GM23338 (cell line): ENCODE data around the gene HOXD9. TPM values are rescaled to one million over a fixed set of nuclear protein-coding genes. Genes with fewer than 3 reads are reported as not detected.

Experiments
- ATAC-seq: fragments of 200-7000 bp; cut with Tn5 transposase; 3 replicates; pipeline ENCODE4 v1.9.1; 2020
- DNase-seq: peaks from one replicate; pipeline ENCODE4 v3.0.0-alpha.2; 2015; ENCODE audit warnings: low spot score
- H2AFZ ChIP-seq: fragments of 200-600 bp; sonication (generic); 2 replicates; pipeline ENCODE4 v1.8.0; 2016; ENCODE audit warnings: antibody characterized with exemption, mild to moderate bottlenecking, moderate library complexity
- H3F3A ChIP-seq: fragments of 200-600 bp; sonication (generic); replicated peaks from 2 replicates; pipeline ENCODE4 v1.8.0; 2017; ENCODE audit warnings: antibody characterized with exemption, mixed run types, low read depth
- H3K27ac ChIP-seq: fragments of 200-600 bp; sonication (generic); 2 replicates; pipeline ENCODE4 v1.6.1; 2016; ENCODE audit warnings: low read depth
- H3K27me3 ChIP-seq: fragments of 200-600 bp; sonication (generic); 2 replicates; pipeline ENCODE4 v1.8.0; 2016; ENCODE audit warnings: mild to moderate bottlenecking, mixed run types, moderate library complexity; ENCODE audit not compliant: insufficient read depth
- H3K36me3 ChIP-seq: fragments of 200-600 bp; sonication (generic); 2 replicates; pipeline ENCODE4 v1.8.0; 2016; ENCODE audit warnings: mild to moderate bottlenecking; ENCODE audit not compliant: insufficient read depth
- H3K4me1 ChIP-seq: fragments of 200-600 bp; sonication (generic); 2 replicates; pipeline ENCODE4 v1.8.0; 2016; ENCODE audit warnings: mild to moderate bottlenecking, moderate library complexity; ENCODE audit not compliant: insufficient read depth
- H3K4me2 ChIP-seq: fragments of 200-600 bp; sonication (generic); 2 replicates; pipeline ENCODE4 v1.7.1; 2017; ENCODE audit warnings: mixed run types
- H3K4me3 ChIP-seq: fragments of 200-600 bp; sonication (generic); 2 replicates; pipeline ENCODE4 v1.6.1; 2016; ENCODE audit warnings: mixed run types
- H3K79me2 ChIP-seq: fragments of 200-600 bp; sonication (generic); replicated peaks from 2 replicates; pipeline ENCODE4 v1.8.0; 2017; ENCODE audit warnings: mild to moderate bottlenecking; ENCODE audit not compliant: insufficient read depth
- H3K9me2 ChIP-seq: fragments of 200-600 bp; sonication (generic); 2 replicates; pipeline ENCODE4 v1.8.0; 2017; ENCODE audit not compliant: insufficient read depth
- H4K20me1 ChIP-seq: fragments of 200-600 bp; sonication (generic); replicated peaks from 2 replicates; pipeline ENCODE4 v1.8.0; 2017; ENCODE audit warnings: mild to moderate bottlenecking; ENCODE audit not compliant: insufficient read depth
- H3K27ac Mint-ChIP-seq: 2 replicates; pipeline ENCODE4 v1.8.0; 2020; ENCODE audit warnings: inconsistent platforms, mild to moderate bottlenecking, moderate library complexity, mixed read lengths
- H3K27me3 Mint-ChIP-seq: 3 replicates; pipeline ENCODE4 v1.8.0; 2022; ENCODE audit warnings: low read depth, mild to moderate bottlenecking, moderate library complexity, mixed read lengths, inconsistent platforms; ENCODE audit not compliant: insufficient read depth, poor library complexity
- H3K36me3 Mint-ChIP-seq: 3 replicates; pipeline ENCODE4 v1.8.0; 2021; ENCODE audit warnings: low read depth, mild to moderate bottlenecking, inconsistent platforms, moderate library complexity, mixed read lengths
- H3K4me1 Mint-ChIP-seq: 3 replicates; pipeline ENCODE4 v1.8.0; 2020; ENCODE audit warnings: mild to moderate bottlenecking, inconsistent platforms, mixed read lengths
- H3K4me3 Mint-ChIP-seq: 3 replicates; pipeline ENCODE4 v1.8.0; 2021; ENCODE audit warnings: moderate library complexity, mild to moderate bottlenecking, inconsistent platforms, mixed read lengths
- H3K9me3 Mint-ChIP-seq: 3 replicates; pipeline ENCODE4 v1.8.0; 2020; ENCODE audit warnings: moderate library complexity, mild to moderate bottlenecking, inconsistent platforms, mixed read lengths
- CREB1 ChIP-seq: fragments of 250-450 bp; sonication (Bioruptor Pico); IDR thresholded peaks from 2 replicates; pipeline ENCODE4 v1.5.0; 2020; ENCODE audit warnings: low read depth, mild to moderate bottlenecking, moderate library complexity
- CTCF ChIP-seq, 2 experiments: fragments of 200-600 bp in 1 of 2; sonication (generic) in 1 of 2; conservative IDR thresholded peaks; 2 replicates each; pipeline versions ENCODE4 v1.5.1 to v1.6.1; 2016 to 2017; ENCODE audit warnings: antibody characterized with exemption in 2 of 2, low read depth in 2 of 2, mild to moderate bottlenecking in 2 of 2, moderate library complexity in 1 of 2
- EZH2 ChIP-seq: fragments of 200-600 bp; sonication (generic); IDR thresholded peaks from one replicate; pipeline ENCODE4 v1.8.0; 2017; ENCODE audit warnings: antibody characterized with exemption, mild to moderate bottlenecking, low read depth; ENCODE audit not compliant: unreplicated experiment
- JUNB ChIP-seq: IDR thresholded peaks from one replicate; pipeline ENCODE4 v1.6.1; 2016; ENCODE audit warnings: antibody characterized with exemption; ENCODE audit not compliant: unreplicated experiment
- POLR2AphosphoS5 ChIP-seq: IDR thresholded peaks from 2 replicates; pipeline ENCODE4 v1.6.1; 2016; ENCODE audit warnings: antibody characterized with exemption, low read depth
- REST ChIP-seq: IDR thresholded peaks from one replicate; pipeline ENCODE4 v1.6.1; 2018; ENCODE audit warnings: antibody characterized with exemption; ENCODE audit not compliant: unreplicated experiment
- STAT1 ChIP-seq: IDR thresholded peaks from one replicate; pipeline ENCODE4 v1.6.1; 2016; ENCODE audit warnings: antibody characterized with exemption; ENCODE audit not compliant: unreplicated experiment
- ZNF114 ChIP-seq: fragments of 250-450 bp; sonication (Bioruptor Pico); IDR thresholded peaks from 2 replicates; pipeline ENCODE4 v1.5.0; 2020; ENCODE audit warnings: mild to moderate bottlenecking, moderate library complexity
- ZNF331 ChIP-seq: fragments of 250-450 bp; sonication (Bioruptor Pico); IDR thresholded peaks from 2 replicates; pipeline ENCODE4 v1.5.0; 2020; ENCODE audit warnings: low read depth, mild to moderate bottlenecking, moderate library complexity
- polyA plus RNA-seq: library from polyadenylated mRNA; unstranded; fragments of >200 nt; fragmentation: Nextera tagmentation; extraction: Ambion mirVana; gene quantifications from 2 replicates; pipeline ENCODE4 v1.2.1, GENCODE V29; 2016
- total RNA-seq: library from RNA; depleted of rRNA; stranded (reverse); fragments of >200 nt; shearing (Covaris generic); gene quantifications from 2 replicates; pipeline ENCODE4 v1.2.3, GENCODE V29; 2014
- TF ChIP-seq, protein P1 (sequence below): IDR thresholded peaks from 2 replicates; pipeline ENCODE4 v1.6.1; 2016; ENCODE audit warnings: antibody characterized with exemption

Gene HOXD9
- total and polyA plus RNA-seq, 2 experiments from 2014 or later, result not detected

- TF ChIP-seq STAT1 (no peak), REST (no peak)
These were observed 37.3 kb upstream of the HOXD9 start (continued) for GRCh38 chr2:176085120-176085788.

DNA sequence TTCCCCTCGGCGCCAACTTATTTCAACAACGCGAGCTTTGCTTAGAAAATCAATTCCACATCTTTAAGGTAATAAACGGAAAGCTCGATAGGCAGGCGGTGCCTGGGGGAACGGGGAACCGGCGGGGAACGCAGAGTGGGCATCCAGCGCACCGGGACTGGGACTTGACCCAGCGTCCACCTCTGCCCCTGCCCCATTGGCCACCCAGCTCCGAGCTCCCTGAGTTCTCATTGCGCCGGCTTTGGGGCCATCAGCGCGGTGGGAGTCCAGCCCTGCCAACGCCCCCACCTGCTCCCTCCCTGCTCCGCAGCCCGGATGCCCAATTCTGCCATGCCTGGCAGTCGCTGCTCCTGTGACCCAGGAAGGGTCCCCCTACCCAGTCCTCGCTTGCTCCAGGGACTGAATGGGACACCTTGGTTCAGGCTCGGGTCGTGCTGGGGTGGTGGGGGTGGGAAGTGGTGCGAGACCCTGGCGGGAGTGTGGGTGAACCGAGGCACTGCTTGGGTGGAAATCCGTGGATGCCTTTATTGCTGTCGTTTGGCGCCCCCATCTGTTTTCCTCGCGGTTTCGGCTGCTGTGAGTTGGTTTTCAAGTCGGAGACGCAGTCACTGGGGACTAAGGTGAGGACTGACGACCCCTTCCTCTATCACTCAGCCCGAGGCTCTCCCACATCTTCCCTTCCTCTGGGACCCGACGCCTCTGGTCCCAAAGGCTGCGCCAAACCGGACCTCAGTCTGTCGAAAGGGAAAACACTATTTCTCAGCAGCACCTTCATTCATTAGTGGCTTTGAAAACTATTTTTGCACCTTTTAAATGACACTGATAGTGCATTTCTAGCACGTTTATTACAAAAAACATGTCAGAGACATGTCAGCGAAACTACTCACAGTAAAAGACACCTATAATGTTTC is 36.4 kb upstream of the HOXD9 start:
- Mint-ChIP-seq H3K9me3 (peaks cover 12% of the 10 kb centered on the region; the same call in 2 of the 3 replicates), H3K27me3 (peaks cover 100% of the 10 kb centered on the region), H3K36me3 (peaks cover 3% of the 10 kb centered on the region; the same call in 1 of the 3 replicates), H3K4me3 (peak overlapping the region; percentile 57), H3K27ac (no peak overlapping the region), H3K4me1 (peaks cover 34% of the 10 kb centered on the region)
- ATAC-seq (peak; percentile 6), DNase-seq (peak; percentile 75)
- Histone ChIP-seq H3K4me2 (peak overlapping the region; percentile 81), H2AFZ (no peak overlapping the region), H3K27me3 (peaks cover 100% of the 10 kb centered on the region), H3K9me2 (no peaks in the 10 kb centered on the region), H4K20me1 (peaks cover 50% of the 10 kb centered on the region), H3K4me3 (peak overlapping the region; percentile 49), H3F3A (peaks cover 39% of the 10 kb centered on the region), H3K27ac (no peak overlapping the region), H3K79me2 (no peaks in the 10 kb centered on the region), H3K36me3 (no peaks in the 10 kb centered on the region), H3K4me1 (peaks cover 58% of the 10 kb centered on the region)
- TF ChIP-seq ZNF331 (CRISPR knock-in tag), result no peak
- no peak for TF ChIP-seq POLR2AphosphoS5
- TF ChIP-seq EZH2, result peak; percentile 80
- TF ChIP-seq JUNB, result no peak
- TF ChIP-seq, protein P1, sequence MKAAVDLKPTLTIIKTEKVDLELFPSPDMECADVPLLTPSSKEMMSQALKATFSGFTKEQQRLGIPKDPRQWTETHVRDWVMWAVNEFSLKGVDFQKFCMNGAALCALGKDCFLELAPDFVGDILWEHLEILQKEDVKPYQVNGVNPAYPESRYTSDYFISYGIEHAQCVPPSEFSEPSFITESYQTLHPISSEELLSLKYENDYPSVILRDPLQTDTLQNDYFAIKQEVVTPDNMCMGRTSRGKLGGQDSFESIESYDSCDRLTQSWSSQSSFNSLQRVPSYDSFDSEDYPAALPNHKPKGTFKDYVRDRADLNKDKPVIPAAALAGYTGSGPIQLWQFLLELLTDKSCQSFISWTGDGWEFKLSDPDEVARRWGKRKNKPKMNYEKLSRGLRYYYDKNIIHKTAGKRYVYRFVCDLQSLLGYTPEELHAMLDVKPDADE, result no peak
- no peak for TF ChIP-seq REST
- no peak for TF ChIP-seq ZNF114 (CRISPR knock-in tag)
- TF ChIP-seq CTCF (conservative IDR thresholded peaks at IDR 0.05; ENCODE audit: low read depth in 2 of 2), result peak; percentile 69 to 72
- no peak for TF ChIP-seq CREB1 (CRISPR knock-in tag)
- TF ChIP-seq STAT1, result no peak
